Measurements from ENCODE around the gene HELZ. TPM values are rescaled to one million over a fixed set of nuclear protein-coding genes. Genes with fewer than 3 reads are reported as not detected.
"Not testable (repeated sequence)": the region's sequence is repeated elsewhere in the genome, so short reads cannot be mapped to it uniquely, and the experiment has no call there.

HELZ gene
- total RNA-seq, 1 donor from 2014 or later: 53.4 TPM

GRCh38 chr17:67290711-67291291 is 45.8 kb upstream of the HELZ start:
- H3K4me2 ChIP-seq (ENCODE audit: low read length): no peak overlapping the region
- no peaks in the 10 kb centered on the region for H3K36me3 ChIP-seq (ENCODE audit: insufficient read depth, low read length)
- TF ChIP-seq EZH2 (IDR thresholded peaks at IDR 0.05; ENCODE audit: insufficient read depth, low read length) (no peak), CTCF (IDR thresholded peaks at IDR 0.05; ENCODE audit: insufficient read depth, low read depth, low read length) (no peak)
- DNase-seq (ENCODE audit: low read depth): no peak
- no peaks in the 10 kb centered on the region for H3K4me1 ChIP-seq (ENCODE audit: insufficient read depth, low read length)
- no peaks in the 10 kb centered on the region for H3K79me2 ChIP-seq (ENCODE audit: insufficient read depth, low read length)
- no peaks in the 10 kb centered on the region for H3K36me3 Mint-ChIP-seq (ENCODE audit: low read depth, unreplicated experiment)
- no peak overlapping the region for H3K4me3 ChIP-seq (ENCODE audit: insufficient read depth, low read depth, low read length)
- no peaks in the 10 kb centered on the region for H3K9me3 ChIP-seq (ENCODE audit: insufficient read depth, low read depth, low read length)
- H2AFZ ChIP-seq (ENCODE audit: low read depth, low read length): no peak overlapping the region
- H3K9ac ChIP-seq (ENCODE audit: low read length): no peak overlapping the region
- no peak overlapping the region for H3K4me3 Mint-ChIP-seq (ENCODE audit: unreplicated experiment)
- H3K27ac ChIP-seq (ENCODE audit: low read depth, low read length): no peak overlapping the region
- H3K27ac Mint-ChIP-seq (ENCODE audit: unreplicated experiment): no peak overlapping the region
- no peaks in the 10 kb centered on the region for H4K20me1 ChIP-seq (ENCODE audit: insufficient read depth, low read length)
- peaks cover 2% of the 10 kb centered on the region for H3K27me3 Mint-ChIP-seq (ENCODE audit: low read depth, unreplicated experiment)
- no peaks in the 10 kb centered on the region for H3K27me3 ChIP-seq (ENCODE audit: insufficient read depth, low read length)
- no peak for FAIRE-seq
- no peaks in the 10 kb centered on the region for H3K9me3 Mint-ChIP-seq (ENCODE audit: unreplicated experiment)
- H3K4me1 Mint-ChIP-seq (ENCODE audit: low read depth, unreplicated experiment): no peaks in the 10 kb centered on the region

GRCh38 chr17:67290244-67290643 is 45.2 kb upstream of the HELZ start:
- peaks cover 2% of the 10 kb centered on the region for H3K27me3 Mint-ChIP-seq (ENCODE audit: low read depth, unreplicated experiment)
- no peak for FAIRE-seq
- TF ChIP-seq CTCF (IDR thresholded peaks at IDR 0.05; ENCODE audit: insufficient read depth, low read depth, low read length) (no peak), EZH2 (IDR thresholded peaks at IDR 0.05; ENCODE audit: insufficient read depth, low read length) (no peak)
- no peak overlapping the region for H3K4me3 Mint-ChIP-seq (ENCODE audit: unreplicated experiment)
- Histone ChIP-seq H3K79me2 (ENCODE audit: insufficient read depth, low read length) (no peaks in the 10 kb centered on the region), H2AFZ (ENCODE audit: low read depth, low read length) (no peak overlapping the region), H3K9ac (ENCODE audit: low read length) (no peak overlapping the region), H3K9me3 (ENCODE audit: insufficient read depth, low read depth, low read length) (no peaks in the 10 kb centered on the region), H3K4me2 (ENCODE audit: low read length) (no peak overlapping the region), H3K4me1 (ENCODE audit: insufficient read depth, low read length) (no peaks in the 10 kb centered on the region), H3K27ac (ENCODE audit: low read depth, low read length) (no peak overlapping the region), H3K4me3 (ENCODE audit: insufficient read depth, low read depth, low read length) (no peak overlapping the region), H3K36me3 (ENCODE audit: insufficient read depth, low read length) (no peaks in the 10 kb centered on the region), H3K27me3 (ENCODE audit: insufficient read depth, low read length) (no peaks in the 10 kb centered on the region), H4K20me1 (ENCODE audit: insufficient read depth, low read length) (no peaks in the 10 kb centered on the region)
- H3K4me1 Mint-ChIP-seq (ENCODE audit: low read depth, unreplicated experiment): no peaks in the 10 kb centered on the region
- no peaks in the 10 kb centered on the region for H3K36me3 Mint-ChIP-seq (ENCODE audit: low read depth, unreplicated experiment)
- DNase-seq (ENCODE audit: low read depth): no peak
- H3K9me3 Mint-ChIP-seq (ENCODE audit: unreplicated experiment): no peaks in the 10 kb centered on the region
- H3K27ac Mint-ChIP-seq (ENCODE audit: unreplicated experiment): no peak overlapping the region

GRCh38 chr17:67289181-67289876 is 44.3 kb upstream of the HELZ start:
- no peaks in the 10 kb centered on the region for H3K79me2 ChIP-seq (ENCODE audit: insufficient read depth, low read length)
- H3K36me3 Mint-ChIP-seq (ENCODE audit: low read depth, unreplicated experiment): no peaks in the 10 kb centered on the region
- H3K9ac ChIP-seq (ENCODE audit: low read length): no peak overlapping the region
- no peaks in the 10 kb centered on the region for H3K4me1 ChIP-seq (ENCODE audit: insufficient read depth, low read length)
- H3K36me3 ChIP-seq (ENCODE audit: insufficient read depth, low read length): no peaks in the 10 kb centered on the region
- H3K4me2 ChIP-seq (ENCODE audit: low read length): peak overlapping the region; percentile 75
- TF ChIP-seq EZH2 (IDR thresholded peaks at IDR 0.05; ENCODE audit: insufficient read depth, low read length) (no peak), CTCF (IDR thresholded peaks at IDR 0.05; ENCODE audit: insufficient read depth, low read depth, low read length) (no peak)
- peak overlapping the region; percentile 67 for H2AFZ ChIP-seq (ENCODE audit: low read depth, low read length)
- H3K27me3 ChIP-seq (ENCODE audit: insufficient read depth, low read length): no peaks in the 10 kb centered on the region
- H3K9me3 ChIP-seq (ENCODE audit: insufficient read depth, low read depth, low read length): no peaks in the 10 kb centered on the region
- H3K4me1 Mint-ChIP-seq (ENCODE audit: low read depth, unreplicated experiment): no peaks in the 10 kb centered on the region
- H4K20me1 ChIP-seq (ENCODE audit: insufficient read depth, low read length): no peaks in the 10 kb centered on the region
- FAIRE-seq (no peak), DNase-seq (ENCODE audit: low read depth) (peak; percentile 58)
- no peak overlapping the region for H3K27ac Mint-ChIP-seq (ENCODE audit: unreplicated experiment)
- H3K27ac ChIP-seq (ENCODE audit: low read depth, low read length): no peak overlapping the region
- H3K4me3 ChIP-seq (ENCODE audit: insufficient read depth, low read depth, low read length): peak overlapping the region; percentile 13
- H3K9me3 Mint-ChIP-seq (ENCODE audit: unreplicated experiment): no peaks in the 10 kb centered on the region
- H3K27me3 Mint-ChIP-seq (ENCODE audit: low read depth, unreplicated experiment): peaks cover 2% of the 10 kb centered on the region
- no peak overlapping the region for H3K4me3 Mint-ChIP-seq (ENCODE audit: unreplicated experiment)

GRCh38 chr17:67286826-67287225 is 41.8 kb upstream of the HELZ start:
- H3K79me2 ChIP-seq (ENCODE audit: insufficient read depth, low read length); H4K20me1 ChIP-seq (ENCODE audit: insufficient read depth, low read length); H3K4me3 Mint-ChIP-seq (ENCODE audit: unreplicated experiment); H2AFZ ChIP-seq (ENCODE audit: low read depth, low read length); H3K27me3 Mint-ChIP-seq (ENCODE audit: low read depth, unreplicated experiment); H3K36me3 Mint-ChIP-seq (ENCODE audit: low read depth, unreplicated experiment); DNase-seq (ENCODE audit: low read depth); H3K4me1 Mint-ChIP-seq (ENCODE audit: low read depth, unreplicated experiment); H3K27ac ChIP-seq (ENCODE audit: low read depth, low read length); H3K9me3 Mint-ChIP-seq (ENCODE audit: unreplicated experiment); H3K9ac ChIP-seq (ENCODE audit: low read length); H3K4me3 ChIP-seq (ENCODE audit: insufficient read depth, low read depth, low read length); H3K27ac Mint-ChIP-seq (ENCODE audit: unreplicated experiment); FAIRE-seq; H3K36me3 ChIP-seq (ENCODE audit: insufficient read depth, low read length); H3K27me3 ChIP-seq (ENCODE audit: insufficient read depth, low read length); H3K9me3 ChIP-seq (ENCODE audit: insufficient read depth, low read depth, low read length); H3K4me1 ChIP-seq (ENCODE audit: insufficient read depth, low read length); H3K4me2 ChIP-seq (ENCODE audit: low read length): not testable (repeated sequence)
